Ishikawa (cell line): Measurements from ENCODE around the gene PRDM7.

Source experiments
- CEBPB ChIP-seq: IDR thresholded peaks from 2 replicates; pipeline ENCODE4 v1.6.1; 2012
- CREB1 ChIP-seq: IDR thresholded peaks from 2 replicates; pipeline ENCODE4 v1.6.1; 2012; ENCODE audit warnings: low read depth
- EGR1 ChIP-seq: IDR thresholded peaks from 2 replicates; pipeline ENCODE4 v1.6.1; 2012
- EP300 ChIP-seq: IDR thresholded peaks from 2 replicates; pipeline ENCODE4 v1.6.1; 2012; ENCODE audit warnings: borderline replicate concordance
- FOXM1 ChIP-seq: IDR thresholded peaks from 2 replicates; pipeline ENCODE4 v1.6.1; 2012; ENCODE audit warnings: low read depth, borderline replicate concordance
- NFIC ChIP-seq: IDR thresholded peaks from 2 replicates; pipeline ENCODE4 v1.6.1; 2012
- RAD21 ChIP-seq: IDR thresholded peaks from 2 replicates; pipeline ENCODE4 v1.6.1; 2012; ENCODE audit warnings: low read depth
- TAF1 ChIP-seq: IDR thresholded peaks from 2 replicates; pipeline ENCODE4 v1.6.1; 2012; ENCODE audit warnings: low read depth, mild to moderate bottlenecking
- TCF12 ChIP-seq: IDR thresholded peaks from 2 replicates; pipeline ENCODE4 v1.6.1; 2012; ENCODE audit warnings: low read depth
- YY1 ChIP-seq: IDR thresholded peaks from 2 replicates; pipeline ENCODE4 v1.6.1; 2012; ENCODE audit warnings: low read depth
- ZBTB7A ChIP-seq: IDR thresholded peaks from 2 replicates; pipeline ENCODE4 v1.6.1; 2012; ENCODE audit warnings: low read depth
- TF ChIP-seq, protein P1 (sequence below): IDR thresholded peaks from 2 replicates; pipeline ENCODE4 v1.6.1; 2012; ENCODE audit warnings: low read depth, mild to moderate bottlenecking
- TF ChIP-seq, protein P2 (sequence below): IDR thresholded peaks from 2 replicates; pipeline ENCODE4 v1.6.1; 2012

DNA sequence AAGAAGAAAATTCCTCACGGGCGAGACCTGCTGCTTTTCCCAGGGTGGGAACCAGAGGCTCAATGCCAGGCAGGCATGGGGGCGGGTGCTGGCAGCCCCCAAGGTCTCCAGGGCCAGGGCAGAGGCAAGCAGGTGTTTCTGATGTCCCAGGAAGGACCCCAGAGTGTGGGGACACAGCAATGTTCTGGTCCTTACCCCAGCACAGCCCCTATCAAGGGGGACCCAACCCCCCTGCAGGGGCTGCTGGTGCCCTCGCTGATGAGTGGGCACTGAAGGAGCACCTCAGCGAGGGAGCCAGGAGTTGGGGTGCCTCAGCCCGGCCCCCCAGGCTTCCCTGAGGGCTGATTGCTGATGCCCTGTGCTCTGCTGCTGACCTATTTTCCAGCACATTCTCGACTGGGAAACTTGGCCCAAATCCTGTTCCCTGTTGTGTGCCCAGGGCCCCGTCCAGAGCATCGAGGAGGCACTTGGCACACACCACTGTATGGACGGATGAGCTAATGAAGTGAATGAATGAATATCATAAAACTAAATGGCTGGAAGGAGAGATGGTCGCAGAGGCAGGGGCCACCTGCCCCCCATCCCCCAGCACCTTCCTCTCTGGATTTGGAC, 60.7 kb downstream of the PRDM7 start:
- no peak for TF ChIP-seq YY1
- TF ChIP-seq EP300, result no peak
- TF ChIP-seq, protein P1, sequence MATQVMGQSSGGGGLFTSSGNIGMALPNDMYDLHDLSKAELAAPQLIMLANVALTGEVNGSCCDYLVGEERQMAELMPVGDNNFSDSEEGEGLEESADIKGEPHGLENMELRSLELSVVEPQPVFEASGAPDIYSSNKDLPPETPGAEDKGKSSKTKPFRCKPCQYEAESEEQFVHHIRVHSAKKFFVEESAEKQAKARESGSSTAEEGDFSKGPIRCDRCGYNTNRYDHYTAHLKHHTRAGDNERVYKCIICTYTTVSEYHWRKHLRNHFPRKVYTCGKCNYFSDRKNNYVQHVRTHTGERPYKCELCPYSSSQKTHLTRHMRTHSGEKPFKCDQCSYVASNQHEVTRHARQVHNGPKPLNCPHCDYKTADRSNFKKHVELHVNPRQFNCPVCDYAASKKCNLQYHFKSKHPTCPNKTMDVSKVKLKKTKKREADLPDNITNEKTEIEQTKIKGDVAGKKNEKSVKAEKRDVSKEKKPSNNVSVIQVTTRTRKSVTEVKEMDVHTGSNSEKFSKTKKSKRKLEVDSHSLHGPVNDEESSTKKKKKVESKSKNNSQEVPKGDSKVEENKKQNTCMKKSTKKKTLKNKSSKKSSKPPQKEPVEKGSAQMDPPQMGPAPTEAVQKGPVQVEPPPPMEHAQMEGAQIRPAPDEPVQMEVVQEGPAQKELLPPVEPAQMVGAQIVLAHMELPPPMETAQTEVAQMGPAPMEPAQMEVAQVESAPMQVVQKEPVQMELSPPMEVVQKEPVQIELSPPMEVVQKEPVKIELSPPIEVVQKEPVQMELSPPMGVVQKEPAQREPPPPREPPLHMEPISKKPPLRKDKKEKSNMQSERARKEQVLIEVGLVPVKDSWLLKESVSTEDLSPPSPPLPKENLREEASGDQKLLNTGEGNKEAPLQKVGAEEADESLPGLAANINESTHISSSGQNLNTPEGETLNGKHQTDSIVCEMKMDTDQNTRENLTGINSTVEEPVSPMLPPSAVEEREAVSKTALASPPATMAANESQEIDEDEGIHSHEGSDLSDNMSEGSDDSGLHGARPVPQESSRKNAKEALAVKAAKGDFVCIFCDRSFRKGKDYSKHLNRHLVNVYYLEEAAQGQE, result no peak
- no peak for TF ChIP-seq CEBPB
- no peak for TF ChIP-seq ZBTB7A
- TF ChIP-seq TAF1, result no peak
- no peak for TF ChIP-seq CREB1
- no peak for TF ChIP-seq FOXM1
- no peak for TF ChIP-seq RAD21
- TF ChIP-seq, protein P2, sequence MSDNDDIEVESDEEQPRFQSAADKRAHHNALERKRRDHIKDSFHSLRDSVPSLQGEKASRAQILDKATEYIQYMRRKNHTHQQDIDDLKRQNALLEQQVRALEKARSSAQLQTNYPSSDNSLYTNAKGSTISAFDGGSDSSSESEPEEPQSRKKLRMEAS, result no peak
- TF ChIP-seq TCF12, result no peak
- TF ChIP-seq NFIC, result no peak
- TF ChIP-seq EGR1, result no peak
